ENCODE results near the gene CYTH2.

- TF ChIP-seq CTCF (IDR thresholded peaks at IDR 0.05; ENCODE audit: insufficient read depth, low read depth, low read length) (no peak), EZH2 (IDR thresholded peaks at IDR 0.05; ENCODE audit: insufficient read depth, low read length) (no peak)
Observed at GRCh38 chr19:48481846-48482639, 12.9 kb downstream of the CYTH2 start.

All from astrocyte (in vitro differentiated cells and primary cell).